Small intestine (tissue), 7 donors: ENCODE data around the gene SHOC2. TPM values are rescaled to one million over a fixed set of nuclear protein-coding genes. Genes with fewer than 3 reads are reported as not detected.
A peak's percentile ranks its signal among the peaks of the same experiment; 100 is the strongest.

Experiments
- DNase-seq, 2 donors: peaks; one replicate each; pipeline versions ENCODE4 v3.0.0 to v3.0.0-alpha.2; 2013
- FAIRE-seq: peaks from 2 replicates; lab custom pipeline; 2012; peaks lifted over from hg19 to GRCh38; lab: Jason Lieb, UNC
- H3K27ac ChIP-seq, 3 donors: one replicate each; pipeline ENCODE4 v1.5.1; 2013; ENCODE audit warnings: low read length in 2 of 3, mild to moderate bottlenecking in 2 of 3, control low read depth in 1 of 3, inconsistent platforms in 1 of 3, low read depth in 1 of 3, moderate library complexity in 1 of 3
- H3K27me3 ChIP-seq, 3 donors: one replicate each; pipeline ENCODE4 v1.6.1; 2013; ENCODE audit warnings: low read length in 3 of 3, inconsistent platforms in 1 of 3; ENCODE audit not compliant: control insufficient read depth in 3 of 3, insufficient read depth in 3 of 3
- H3K36me3 ChIP-seq, 3 donors: one replicate each; pipeline ENCODE4 v1.6.1; 2013; ENCODE audit warnings: low read length in 3 of 3, inconsistent platforms in 1 of 3, low read depth in 1 of 3, mild to moderate bottlenecking in 1 of 3, moderate library complexity in 1 of 3; ENCODE audit not compliant: control insufficient read depth in 3 of 3, insufficient read depth in 2 of 3
- H3K4me1 ChIP-seq, 3 donors: one replicate each; pipeline ENCODE4 v1.6.1; 2013; ENCODE audit warnings: low read length in 2 of 3, inconsistent platforms in 1 of 3, low read depth in 1 of 3, mild to moderate bottlenecking in 1 of 3, moderate library complexity in 1 of 3; ENCODE audit not compliant: control insufficient read depth in 3 of 3, insufficient read depth in 2 of 3
- H3K4me3 ChIP-seq, 3 donors: one replicate each; pipeline ENCODE4 v1.5.1; 2013; ENCODE audit warnings: low read length in 3 of 3, control low read depth in 1 of 3, inconsistent platforms in 1 of 3, low read depth in 1 of 3, mild to moderate bottlenecking in 1 of 3, moderate library complexity in 1 of 3
- H3K9me3 ChIP-seq, 2 donors: one replicate each; pipeline ENCODE4 v1.6.1; 2013; ENCODE audit warnings: low read depth in 1 of 2, low read length in 1 of 2; ENCODE audit not compliant: control insufficient read depth in 2 of 2, insufficient read depth in 1 of 2
- WGBS, 3 donors: extraction: QIAGEN DNeasy Blood & Tissue Kit; methylation state at CpG; one replicate each; pipeline ENCODE4 v1.1.7; 2013; 5-methylcytosine and 5-hydroxymethylcytosine counted together
- polyA plus RNA-seq, 4 donors: library from polyadenylated mRNA; stranded (reverse) in 3 of 4; unstranded in 1 of 4; fragments of 200-250 nt in 3 of 4; fragments of 120-200 nt in 1 of 4; gene quantifications; one replicate each; pipeline versions ENCODE4 v1.2.1 to v1.2.3, GENCODE V29; 2013
- donor health status: healthy with polysubstance abuse.
- donor health status: control.
- donor health status: control.
- donor health status: Bipolar disorder and iron deficiency.
- donor health status: healthy.

SHOC2 gene
- polyA plus RNA-seq, 4 donors = 17.8 to 34.5 (median 25.3) TPM

DNA sequence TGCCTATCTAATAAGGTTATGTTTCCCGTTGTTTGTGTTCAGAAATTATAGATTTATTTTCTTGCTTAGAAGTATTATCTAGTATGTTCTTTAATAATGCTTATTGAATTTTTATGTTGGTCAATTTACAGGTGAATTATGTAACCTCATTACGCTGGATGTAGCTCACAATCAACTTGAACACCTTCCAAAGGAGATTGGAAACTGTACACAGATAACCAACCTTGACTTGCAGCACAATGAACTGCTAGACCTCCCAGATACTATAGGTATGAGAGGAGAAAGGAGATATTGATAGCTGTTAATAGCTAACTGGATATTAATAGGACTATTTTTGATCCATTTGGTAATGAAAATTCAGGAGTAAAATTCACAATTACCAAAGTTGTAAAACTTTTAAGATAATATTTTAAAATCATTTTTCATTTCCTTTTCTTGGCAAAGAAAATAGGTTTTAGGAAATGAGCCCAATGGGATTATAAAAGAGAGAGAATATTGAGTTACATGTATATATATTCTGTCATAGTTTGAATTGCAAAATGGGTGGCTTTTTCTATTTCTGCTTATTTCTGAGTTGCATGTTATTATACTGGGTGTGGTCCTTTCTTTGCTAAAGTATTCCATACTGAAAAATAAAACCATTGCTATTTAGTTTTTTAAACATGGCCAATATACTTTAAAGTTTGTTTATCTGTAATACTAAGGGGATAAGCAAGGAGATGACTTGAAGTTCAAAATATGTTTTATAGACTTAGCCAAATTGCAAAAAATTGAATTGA is 66.3 kb downstream of the SHOC2 start:
- FAIRE-seq (no peak), DNase-seq (peak in 1 of 2 donors; percentile 66)
- peaks cover 0 to 5% (median 0%) of the 10 kb centered on the region in 3 donors for H3K36me3 ChIP-seq

GRCh38 chr10:110989016-110989415 is 69.6 kb downstream of the SHOC2 start:
- 85 to 88% (median 88%) methylated on average over 1 of the region's 1 CpG for WGBS, 3 donors
- FAIRE-seq (no peak), DNase-seq (no peak)
- H3K27me3 ChIP-seq = no peaks in the 10 kb centered on the region
- no peak overlapping the region for H3K4me3 ChIP-seq
- H3K4me1 ChIP-seq = no peaks in the 10 kb centered on the region
- H3K36me3 ChIP-seq = peaks cover 0 to 5% (median 0%) of the 10 kb centered on the region in 3 donors
- H3K9me3 ChIP-seq = no peaks in the 10 kb centered on the region
- H3K27ac ChIP-seq = no peak overlapping the region

More for the DNA sequence above, 66.3 kb downstream of the SHOC2 start:
- H3K27me3 ChIP-seq = no peaks in the 10 kb centered on the region
- no peaks in the 10 kb centered on the region for H3K4me1 ChIP-seq
- H3K27ac ChIP-seq = no peak overlapping the region
- 13 to 66% (median 36%) methylated on average over 2 of the region's 2 CpGs for WGBS, 3 donors
- H3K9me3 ChIP-seq = no peaks in the 10 kb centered on the region
- no peak overlapping the region for H3K4me3 ChIP-seq

DNA sequence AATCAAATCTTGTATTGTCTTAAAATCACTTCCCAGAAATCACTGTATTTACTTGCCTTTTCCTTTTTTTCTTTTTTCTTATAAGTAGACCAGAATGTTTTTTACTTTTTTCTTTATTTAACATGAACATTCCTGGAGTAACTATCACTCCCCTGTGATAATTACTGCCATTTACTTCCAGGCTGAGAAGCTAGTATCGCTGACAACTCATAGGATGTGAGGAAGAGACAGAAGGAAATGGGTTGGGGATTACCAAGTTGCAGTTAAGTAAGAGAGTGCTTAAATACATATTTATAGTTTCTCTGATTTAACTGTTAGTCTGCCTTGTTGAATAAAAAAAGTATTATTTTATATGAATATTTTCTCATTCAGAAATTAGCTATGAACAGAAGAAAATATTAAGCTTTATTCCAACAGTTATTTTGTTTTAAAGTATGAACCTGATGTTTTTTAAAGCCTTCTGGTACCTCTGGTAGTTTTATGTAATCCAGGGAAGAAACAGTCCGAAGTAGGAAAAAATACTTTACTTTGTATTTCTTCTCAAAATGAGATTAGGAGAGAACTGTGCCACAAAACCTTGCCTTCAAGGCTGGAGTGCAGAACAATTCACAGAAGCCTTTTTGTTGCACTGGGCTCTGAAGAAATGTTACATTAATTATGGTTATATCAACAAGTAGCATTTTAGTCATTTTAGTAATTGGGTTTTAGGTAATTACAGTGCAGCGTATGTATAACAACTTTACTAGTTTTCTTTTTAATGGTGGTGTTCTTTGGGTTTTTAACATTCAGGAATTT is 72.8 kb downstream of the SHOC2 start:
- Histone ChIP-seq H3K4me3 (no peak overlapping the region), H3K4me1 (no peaks in the 10 kb centered on the region), H3K9me3 (no peaks in the 10 kb centered on the region), H3K27ac (no peak overlapping the region), H3K27me3 (no peaks in the 10 kb centered on the region), H3K36me3 (peaks cover 0 to 8% (median 0%) of the 10 kb centered on the region in 3 donors)
- DNase-seq (no peak), FAIRE-seq (no peak)
- WGBS, 3 donors = 85 to 96% (median 85%) methylated on average over 3 of the region's 3 CpGs

GRCh38 chr10:110993024-110993693 is 73.8 kb downstream of the SHOC2 start:
- FAIRE-seq (no peak), DNase-seq (no peak)
- Histone ChIP-seq H3K36me3 (peaks cover 0 to 8% (median 0%) of the 10 kb centered on the region in 3 donors), H3K4me3 (no peak overlapping the region), H3K9me3 (no peaks in the 10 kb centered on the region), H3K27me3 (no peaks in the 10 kb centered on the region), H3K4me1 (no peaks in the 10 kb centered on the region), H3K27ac (no peak overlapping the region)
- 77 to 89% (median 79%) methylated on average over 4 of the region's 4 CpGs for WGBS, 3 donors

GRCh38 chr10:110994406-110995086 is 75.1 kb downstream of the SHOC2 start:
- 97 to 100% (median 100%) methylated on average over 1 of the region's 1 CpG for WGBS, 3 donors
- Histone ChIP-seq H3K4me1 (no peaks in the 10 kb centered on the region), H3K27me3 (no peaks in the 10 kb centered on the region), H3K36me3 (peaks cover 0 to 8% (median 0%) of the 10 kb centered on the region in 3 donors), H3K9me3 (no peaks in the 10 kb centered on the region), H3K4me3 (no peak overlapping the region), H3K27ac (no peak overlapping the region)
- no peak for DNase-seq
- no peak for FAIRE-seq

- Histone ChIP-seq H3K9me3 (no peaks in the 10 kb centered on the region), H3K27me3 (no peaks in the 10 kb centered on the region), H3K4me3 (no peak overlapping the region), H3K27ac (no peak overlapping the region), H3K36me3 (peaks cover 0 to 6% (median 0%) of the 10 kb centered on the region in 3 donors), H3K4me1 (no peaks in the 10 kb centered on the region)
- DNase-seq = no peak
- FAIRE-seq = no peak
- 80 to 87% (median 87%) methylated on average over 2 of the region's 2 CpGs for WGBS, 3 donors
These were observed 75.9 kb downstream of the SHOC2 start for GRCh38 chr10:110995301-110995700.

DNA sequence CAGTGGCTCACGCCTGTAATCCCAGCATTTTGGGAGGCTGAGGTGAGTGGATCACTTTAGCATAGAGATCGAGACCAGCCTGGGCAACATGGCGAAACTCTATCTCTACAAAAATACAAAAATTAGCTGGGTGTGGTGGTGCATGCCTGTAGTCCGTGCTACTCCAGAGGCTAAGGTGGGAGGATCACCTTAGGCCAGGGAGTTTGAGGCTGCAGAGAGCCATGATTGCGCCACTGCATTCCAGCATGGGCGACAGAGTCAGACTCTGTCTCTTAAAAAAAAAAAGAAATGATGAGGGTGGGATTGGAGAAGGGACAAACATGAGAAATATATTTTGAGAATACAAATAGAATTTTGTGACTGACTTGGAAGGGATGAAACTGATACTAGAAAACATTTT is 76.9 kb downstream of the SHOC2 start:
- peaks cover 0 to 2% of the 10 kb centered on the region in 2 donors for H3K9me3 ChIP-seq
- H3K4me3 ChIP-seq = no peak overlapping the region
- whole genome bisulfite sequencing, 3 donors = 96 to 97% (median 96%) methylated on average over 6 of the region's 6 CpGs
- FAIRE-seq (no peak), DNase-seq (no peak)
- H3K27me3 ChIP-seq = no peaks in the 10 kb centered on the region
- H3K27ac ChIP-seq = no peak overlapping the region
- no peaks in the 10 kb centered on the region for H3K4me1 ChIP-seq
- peaks cover 0 to 9% (median 0%) of the 10 kb centered on the region in 3 donors for H3K36me3 ChIP-seq

DNA sequence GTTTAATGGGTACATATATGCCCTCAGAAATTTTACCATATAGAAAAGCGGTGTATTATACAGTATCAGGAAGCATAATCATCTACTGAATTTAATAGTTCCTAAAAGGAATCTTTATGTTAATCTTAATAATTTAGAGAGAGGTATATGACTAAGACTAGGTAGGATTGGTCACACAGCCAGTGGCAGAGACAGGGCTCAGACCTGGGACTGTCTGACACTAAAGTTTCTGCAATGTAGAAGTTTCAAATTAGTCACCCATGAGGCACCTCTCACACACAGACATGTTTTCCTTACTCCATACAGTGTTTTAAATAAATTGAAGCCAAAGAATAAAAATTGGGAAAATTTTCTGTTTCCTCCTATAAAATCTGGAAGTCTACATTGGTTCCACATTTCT is 84.6 kb downstream of the SHOC2 start:
- Histone ChIP-seq H3K4me3 (no peak overlapping the region), H3K27ac (no peak overlapping the region), H3K9me3 (peaks cover 0 to 3% of the 10 kb centered on the region in 2 donors), H3K36me3 (peaks cover 0 to 13% (median 8%) of the 10 kb centered on the region in 3 donors), H3K4me1 (no peaks in the 10 kb centered on the region), H3K27me3 (no peaks in the 10 kb centered on the region)
- DNase-seq (no peak), FAIRE-seq (no peak)
- 94 to 97% (median 96%) methylated on average over 1 of the region's 1 CpG for WGBS, 3 donors
